Osteoblast (primary cell): ENCODE results near the gene MYO3B. TPM values are rescaled to one million over a fixed set of nuclear protein-coding genes. Genes with fewer than 3 reads are reported as not detected.

ENCODE experiments used
- DNase-seq: peaks from one replicate; pipeline ENCODE4 v3.0.0; 2011; ENCODE audit warnings: low spot score, mixed read lengths; ENCODE audit not compliant: insufficient read length; ENCODE audit errors: missing footprints
- H2AFZ ChIP-seq: 2 replicates; pipeline ENCODE4 v1.6.0; 2011; ENCODE audit warnings: mild to moderate bottlenecking, low read length
- H3K27ac ChIP-seq: 2 replicates; pipeline ENCODE4 v1.5.1; 2011; ENCODE audit warnings: mild to moderate bottlenecking, low read depth, low read length, moderate library complexity
- H3K27me3 ChIP-seq: 2 replicates; pipeline ENCODE4 v1.6.0; 2012; ENCODE audit warnings: mild to moderate bottlenecking, control low read depth, inconsistent platforms, low read length, moderate library complexity; ENCODE audit not compliant: insufficient read depth
- H3K36me3 ChIP-seq: 2 replicates; pipeline ENCODE4 v1.5.1; 2011; ENCODE audit warnings: mild to moderate bottlenecking, low read length, control low read depth, moderate library complexity; ENCODE audit not compliant: insufficient read depth
- H3K4me1 ChIP-seq: 2 replicates; pipeline ENCODE4 v1.5.1; 2011; ENCODE audit warnings: mild to moderate bottlenecking, low read length, control low read depth, moderate library complexity; ENCODE audit not compliant: insufficient read depth
- H3K4me2 ChIP-seq: 2 replicates; pipeline ENCODE4 v1.6.0; 2011; ENCODE audit warnings: mild to moderate bottlenecking, low read length; ENCODE audit not compliant: insufficient read depth
- H3K4me3 ChIP-seq: fragments of 200-600 bp; sonication (generic); 3 replicates; pipeline ENCODE4 v1.5.1; 2012; ENCODE audit warnings: mild to moderate bottlenecking, low read length, inconsistent platforms; ENCODE audit not compliant: insufficient read depth
- H3K79me2 ChIP-seq: 2 replicates; pipeline ENCODE4 v1.6.0; 2012; ENCODE audit warnings: mild to moderate bottlenecking, low read length, control low read depth, inconsistent platforms; ENCODE audit not compliant: insufficient read depth
- H3K9me3 ChIP-seq: 2 replicates; pipeline ENCODE4 v1.5.1; 2011; ENCODE audit warnings: low read depth, low read length, control low read depth
- H4K20me1 ChIP-seq: 2 replicates; pipeline ENCODE4 v1.6.0; 2012; ENCODE audit warnings: mild to moderate bottlenecking, low read length, control low read depth; ENCODE audit not compliant: insufficient read depth
- CTCF ChIP-seq: IDR thresholded peaks from 2 replicates; pipeline ENCODE4 v1.5.1; 2011; ENCODE audit warnings: mild to moderate bottlenecking, low read depth, low read length, moderate library complexity; ENCODE audit errors: extremely low read depth
- total RNA-seq: library from RNA; depleted of rRNA; stranded (reverse); fragments of >200 nt; gene quantifications from 2 replicates; pipeline ENCODE4 v1.2.3, GENCODE V29; 2012

Gene MYO3B
- total RNA-seq, 1 donor: 0.36 TPM

DNA sequence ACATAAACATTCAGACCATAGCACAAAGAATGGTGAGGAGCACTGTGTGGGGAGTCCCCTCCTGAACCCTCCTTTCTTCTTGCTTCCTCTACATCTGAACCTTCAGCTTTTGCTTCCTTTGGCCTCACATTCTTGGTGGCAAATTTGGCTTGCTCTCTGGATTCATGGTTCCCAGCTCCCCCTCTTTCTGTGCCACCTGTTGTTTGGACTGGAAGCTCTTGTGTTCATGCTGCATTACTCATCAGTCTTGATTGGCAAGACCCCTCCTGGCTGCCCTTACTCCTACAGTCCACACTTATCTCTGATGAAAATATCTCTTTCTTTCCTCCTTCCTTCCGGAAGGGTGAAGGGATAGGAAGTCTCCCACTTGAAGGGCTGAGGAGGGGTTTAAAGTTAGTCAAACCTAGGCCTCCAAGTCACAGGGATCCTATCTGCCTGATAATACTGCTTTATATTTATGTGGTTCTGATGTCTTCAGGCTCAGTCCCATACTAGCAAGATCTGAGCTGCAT, 70.0 kb downstream of the MYO3B start:
- H3K4me1 ChIP-seq: no peaks in the 10 kb centered on the region
- H3K79me2 ChIP-seq: no peaks in the 10 kb centered on the region
- no peaks in the 10 kb centered on the region for H3K9me3 ChIP-seq
- TF ChIP-seq CTCF: no peak
- H3K36me3 ChIP-seq: no peaks in the 10 kb centered on the region
- H2AFZ ChIP-seq: no peak overlapping the region
- H3K27me3 ChIP-seq: peaks cover 5% of the 10 kb centered on the region
- DNase-seq: no peak
- H3K4me2 ChIP-seq: no peak overlapping the region
- no peaks in the 10 kb centered on the region for H4K20me1 ChIP-seq
- no peak overlapping the region for H3K27ac ChIP-seq
- H3K4me3 ChIP-seq: no peak overlapping the region

- no peaks in the 10 kb centered on the region for H3K36me3 ChIP-seq
- H2AFZ ChIP-seq: no peak overlapping the region
- no peaks in the 10 kb centered on the region for H3K9me3 ChIP-seq
- H3K4me3 ChIP-seq: no peak overlapping the region
- H4K20me1 ChIP-seq: no peaks in the 10 kb centered on the region
- no peak overlapping the region for H3K27ac ChIP-seq
- DNase-seq: no peak
- no peaks in the 10 kb centered on the region for H3K4me1 ChIP-seq
- no peak for TF ChIP-seq CTCF
- no peak overlapping the region for H3K4me2 ChIP-seq
- H3K27me3 ChIP-seq: peaks cover 5% of the 10 kb centered on the region
- H3K79me2 ChIP-seq: no peaks in the 10 kb centered on the region
Observed at GRCh38 chr2:170248574-170249393, 70.8 kb downstream of the MYO3B start.

DNA sequence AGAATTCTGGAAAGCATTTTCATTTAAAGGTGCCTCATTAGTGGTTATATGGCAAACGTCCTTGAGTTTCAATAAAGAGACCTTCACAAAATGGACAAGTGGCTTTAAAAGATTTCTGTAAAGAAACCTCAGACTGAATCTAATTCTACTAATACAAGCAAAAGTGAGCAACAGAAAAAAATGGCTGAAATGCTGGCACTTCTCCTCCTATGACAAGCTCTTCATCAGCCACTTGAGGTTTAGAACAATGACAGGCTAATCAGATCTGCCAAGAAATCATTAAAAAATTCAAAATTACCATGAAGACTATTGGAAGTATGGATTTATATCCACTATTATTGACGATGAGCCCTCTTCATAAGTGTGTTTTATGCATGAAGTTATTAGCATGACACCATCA, 71.8 kb downstream of the MYO3B start:
- no peak for DNase-seq
- TF ChIP-seq CTCF: no peak
- no peak overlapping the region for H2AFZ ChIP-seq
- no peak overlapping the region for H3K4me2 ChIP-seq
- H3K4me3 ChIP-seq: no peak overlapping the region
- no peaks in the 10 kb centered on the region for H3K79me2 ChIP-seq
- no peaks in the 10 kb centered on the region for H3K4me1 ChIP-seq
- peaks cover 5% of the 10 kb centered on the region for H3K27me3 ChIP-seq
- no peak overlapping the region for H3K27ac ChIP-seq
- no peaks in the 10 kb centered on the region for H4K20me1 ChIP-seq
- no peaks in the 10 kb centered on the region for H3K36me3 ChIP-seq
- no peaks in the 10 kb centered on the region for H3K9me3 ChIP-seq

DNA sequence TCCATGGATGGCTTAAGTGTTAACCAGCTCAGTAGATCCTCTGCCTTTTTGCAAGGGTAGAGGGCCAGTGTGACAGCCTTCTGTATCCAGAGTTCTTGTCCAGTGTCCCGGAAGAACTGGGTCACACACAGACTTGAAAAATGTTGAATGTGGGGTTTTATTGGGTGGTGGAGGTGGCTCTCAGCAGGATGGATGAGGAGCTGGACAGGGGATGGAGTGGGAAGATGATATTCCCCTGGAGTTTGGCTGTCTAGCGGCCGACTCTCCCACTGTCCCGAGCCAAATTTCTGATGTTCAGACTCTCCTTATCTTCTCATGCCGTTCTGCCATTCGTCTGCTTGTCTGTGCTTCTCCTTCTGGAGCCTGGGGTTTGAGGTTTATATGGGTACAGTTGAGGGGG, 72.6 kb downstream of the MYO3B start:
- Histone ChIP-seq H3K27me3 (peaks cover 2% of the 10 kb centered on the region), H3K4me1 (no peaks in the 10 kb centered on the region), H2AFZ (no peak overlapping the region), H3K9me3 (no peaks in the 10 kb centered on the region), H3K79me2 (no peaks in the 10 kb centered on the region), H4K20me1 (no peaks in the 10 kb centered on the region), H3K4me3 (no peak overlapping the region), H3K27ac (no peak overlapping the region), H3K36me3 (no peaks in the 10 kb centered on the region), H3K4me2 (no peak overlapping the region)
- DNase-seq: no peak
- TF ChIP-seq CTCF: no peak
